GM12872 (cell line): ENCODE data around the gene ACSF2.

Experiments
- TF ChIP-seq, protein P1 (sequence below): IDR thresholded peaks from 3 replicates; pipeline ENCODE4 v1.5.1; 2011; ENCODE audit warnings: low read depth, mild to moderate bottlenecking, low read length, moderate library complexity; ENCODE audit not compliant: insufficient read depth

ACSF2 gene, protein sequence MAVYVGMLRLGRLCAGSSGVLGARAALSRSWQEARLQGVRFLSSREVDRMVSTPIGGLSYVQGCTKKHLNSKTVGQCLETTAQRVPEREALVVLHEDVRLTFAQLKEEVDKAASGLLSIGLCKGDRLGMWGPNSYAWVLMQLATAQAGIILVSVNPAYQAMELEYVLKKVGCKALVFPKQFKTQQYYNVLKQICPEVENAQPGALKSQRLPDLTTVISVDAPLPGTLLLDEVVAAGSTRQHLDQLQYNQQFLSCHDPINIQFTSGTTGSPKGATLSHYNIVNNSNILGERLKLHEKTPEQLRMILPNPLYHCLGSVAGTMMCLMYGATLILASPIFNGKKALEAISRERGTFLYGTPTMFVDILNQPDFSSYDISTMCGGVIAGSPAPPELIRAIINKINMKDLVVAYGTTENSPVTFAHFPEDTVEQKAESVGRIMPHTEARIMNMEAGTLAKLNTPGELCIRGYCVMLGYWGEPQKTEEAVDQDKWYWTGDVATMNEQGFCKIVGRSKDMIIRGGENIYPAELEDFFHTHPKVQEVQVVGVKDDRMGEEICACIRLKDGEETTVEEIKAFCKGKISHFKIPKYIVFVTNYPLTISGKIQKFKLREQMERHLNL

DNA sequence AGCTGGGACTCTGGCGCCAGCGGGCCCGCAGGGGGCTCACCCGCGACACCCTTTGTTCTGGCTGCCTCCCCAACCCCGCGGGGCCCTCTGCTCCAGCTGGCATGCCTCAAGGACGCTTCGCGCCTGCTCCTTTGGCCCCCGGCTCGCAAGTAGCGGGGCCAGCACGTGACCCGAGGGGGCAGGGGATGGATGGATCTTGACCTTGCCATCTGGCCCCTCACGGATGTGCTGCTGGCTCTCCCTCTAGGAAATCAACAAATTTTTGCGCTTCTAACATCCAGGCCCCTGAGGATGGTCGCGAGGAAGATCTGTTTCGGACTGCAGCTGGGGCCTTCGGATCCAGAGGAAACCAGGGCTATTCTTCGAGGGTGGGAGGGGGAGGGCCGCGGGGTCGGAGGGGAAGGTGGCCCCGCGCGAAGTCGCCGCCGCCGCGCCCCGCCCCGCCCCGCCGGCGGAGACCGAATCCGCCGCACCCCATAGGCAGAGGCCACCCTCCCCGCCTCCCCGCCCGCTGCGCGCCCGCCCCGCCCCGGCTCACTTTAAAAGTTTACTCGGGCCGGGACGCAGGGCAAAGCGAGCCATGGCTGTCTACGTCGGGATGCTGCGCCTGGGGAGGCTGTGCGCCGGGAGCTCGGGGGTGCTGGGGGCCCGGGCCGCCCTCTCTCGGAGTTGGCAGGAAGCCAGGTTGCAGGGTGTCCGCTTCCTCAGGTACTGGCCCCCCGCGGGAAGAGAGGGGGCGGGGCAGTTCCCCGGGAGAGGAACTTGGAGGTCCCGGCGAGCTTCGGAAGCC is at the start of gene ACSF2:
Gene ACSF2 (plus strand): TSS at position 537 of the 790 bp plus-strand sequence. CDS start 44 bp downstream, at position 581.
- TF ChIP-seq, protein P1, sequence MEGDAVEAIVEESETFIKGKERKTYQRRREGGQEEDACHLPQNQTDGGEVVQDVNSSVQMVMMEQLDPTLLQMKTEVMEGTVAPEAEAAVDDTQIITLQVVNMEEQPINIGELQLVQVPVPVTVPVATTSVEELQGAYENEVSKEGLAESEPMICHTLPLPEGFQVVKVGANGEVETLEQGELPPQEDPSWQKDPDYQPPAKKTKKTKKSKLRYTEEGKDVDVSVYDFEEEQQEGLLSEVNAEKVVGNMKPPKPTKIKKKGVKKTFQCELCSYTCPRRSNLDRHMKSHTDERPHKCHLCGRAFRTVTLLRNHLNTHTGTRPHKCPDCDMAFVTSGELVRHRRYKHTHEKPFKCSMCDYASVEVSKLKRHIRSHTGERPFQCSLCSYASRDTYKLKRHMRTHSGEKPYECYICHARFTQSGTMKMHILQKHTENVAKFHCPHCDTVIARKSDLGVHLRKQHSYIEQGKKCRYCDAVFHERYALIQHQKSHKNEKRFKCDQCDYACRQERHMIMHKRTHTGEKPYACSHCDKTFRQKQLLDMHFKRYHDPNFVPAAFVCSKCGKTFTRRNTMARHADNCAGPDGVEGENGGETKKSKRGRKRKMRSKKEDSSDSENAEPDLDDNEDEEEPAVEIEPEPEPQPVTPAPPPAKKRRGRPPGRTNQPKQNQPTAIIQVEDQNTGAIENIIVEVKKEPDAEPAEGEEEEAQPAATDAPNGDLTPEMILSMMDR: 0 out of 3 replicates have a peak, but pooled peaks have one; percentile 6

DNA sequence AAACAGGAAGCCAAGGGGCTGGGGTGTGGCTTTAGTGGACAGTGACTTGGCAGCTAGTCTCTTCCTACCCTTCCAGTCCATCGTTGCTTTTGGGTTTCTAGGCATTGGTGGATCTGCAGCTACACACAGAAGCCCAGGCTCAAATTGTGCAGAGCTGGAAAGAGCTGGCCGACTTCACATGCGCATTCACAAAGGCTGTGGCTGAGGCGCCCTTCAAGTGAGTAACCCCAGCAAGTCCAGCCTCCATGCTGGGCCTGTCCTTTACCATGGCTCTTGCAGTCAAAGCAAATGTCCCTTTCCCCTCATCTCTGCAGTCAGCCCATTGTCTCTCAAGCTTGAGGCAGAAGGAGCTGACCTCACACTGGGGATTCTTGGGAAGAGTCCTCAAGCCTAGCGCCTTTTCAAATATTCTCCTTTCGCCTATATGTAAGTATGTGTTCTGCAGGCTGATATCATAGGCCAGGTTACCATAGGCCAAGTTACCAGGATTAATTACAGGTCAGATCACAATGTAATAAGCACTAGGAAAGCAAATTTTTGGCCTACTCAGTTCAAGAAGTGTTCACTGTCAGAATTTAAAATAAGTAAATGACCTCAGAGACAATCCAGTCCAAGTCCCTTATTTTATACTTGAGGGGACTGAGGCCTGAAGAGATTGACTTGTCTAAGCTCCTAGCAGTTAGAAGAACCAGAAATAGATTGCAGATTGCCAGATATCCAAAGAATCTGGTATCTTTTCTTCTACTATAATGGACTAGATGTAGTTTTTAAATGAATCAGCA is 46.5 kb upstream of the ACSF2 start:
- TF ChIP-seq, protein P1: no peak

DNA sequence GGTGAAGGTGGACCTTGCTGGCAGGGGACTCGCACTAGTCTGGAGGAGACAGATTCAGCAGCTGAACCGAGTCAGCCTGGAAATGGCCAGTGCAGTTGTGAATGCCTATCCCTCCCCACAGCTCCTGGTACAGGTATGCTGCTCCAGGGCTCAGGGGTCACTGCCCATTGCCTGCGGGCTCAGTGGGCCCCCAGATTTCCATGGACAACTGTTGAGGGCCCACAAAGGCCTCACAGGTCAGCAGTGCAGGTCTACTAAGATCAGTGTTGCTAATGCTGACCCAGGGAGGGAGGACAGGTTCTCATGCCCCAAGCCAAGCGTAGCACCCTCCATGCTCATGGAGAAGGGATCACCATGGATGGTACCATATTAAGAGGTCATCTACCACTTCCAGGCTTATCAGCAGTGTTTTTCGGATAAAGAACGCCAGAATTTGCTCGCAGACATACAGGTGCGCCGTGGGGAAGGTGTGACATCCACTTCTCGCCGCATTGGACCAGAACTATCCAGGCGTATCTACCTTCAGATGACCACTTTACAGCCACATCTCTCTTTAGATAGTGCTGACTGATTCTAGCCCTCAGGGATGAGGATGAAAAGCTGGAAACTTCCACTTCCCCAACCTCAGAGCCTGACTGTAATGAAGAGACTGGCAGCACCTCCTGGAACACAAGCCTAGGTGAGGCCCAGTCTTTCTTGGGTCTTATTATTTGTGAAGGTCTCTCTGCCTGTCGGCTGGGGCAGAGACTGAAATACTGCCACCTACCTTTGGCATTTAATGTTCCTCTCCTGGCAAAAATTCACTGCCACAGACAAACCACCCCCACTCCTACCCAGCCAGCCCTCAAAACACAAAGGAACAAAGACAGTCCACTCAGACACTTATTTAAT is 45.4 kb upstream of the ACSF2 start:
- TF ChIP-seq, protein P1: 0 out of 3 replicates have a peak, but pooled peaks have one; percentile 18

DNA sequence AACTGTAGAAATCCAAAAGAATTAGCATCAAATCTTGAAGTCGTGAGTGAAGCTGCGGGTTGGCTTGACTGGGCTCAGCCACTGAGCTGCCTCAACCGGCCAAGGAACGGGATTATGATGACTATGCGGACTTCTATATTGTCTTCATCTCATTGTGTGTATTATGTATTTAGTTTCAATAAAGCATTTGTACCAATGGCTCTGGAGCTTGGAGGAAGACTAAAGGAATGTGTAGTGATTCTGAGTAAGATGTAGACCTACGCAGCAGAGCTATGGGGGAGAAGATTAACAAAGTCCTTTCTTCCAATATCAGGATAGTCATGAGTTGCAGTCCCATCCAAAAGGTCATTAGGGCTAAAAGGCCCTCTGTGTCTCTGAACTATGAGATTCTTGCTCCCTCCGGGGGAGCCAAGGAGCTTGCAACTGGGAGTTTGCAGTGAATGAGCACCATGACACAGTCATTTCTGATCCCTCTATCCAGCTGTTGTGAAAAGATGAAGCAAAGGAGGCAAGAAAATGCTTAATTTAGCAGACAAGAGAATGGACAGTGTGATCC is 44.7 kb upstream of the ACSF2 start:
- TF ChIP-seq, protein P1: no peak

DNA sequence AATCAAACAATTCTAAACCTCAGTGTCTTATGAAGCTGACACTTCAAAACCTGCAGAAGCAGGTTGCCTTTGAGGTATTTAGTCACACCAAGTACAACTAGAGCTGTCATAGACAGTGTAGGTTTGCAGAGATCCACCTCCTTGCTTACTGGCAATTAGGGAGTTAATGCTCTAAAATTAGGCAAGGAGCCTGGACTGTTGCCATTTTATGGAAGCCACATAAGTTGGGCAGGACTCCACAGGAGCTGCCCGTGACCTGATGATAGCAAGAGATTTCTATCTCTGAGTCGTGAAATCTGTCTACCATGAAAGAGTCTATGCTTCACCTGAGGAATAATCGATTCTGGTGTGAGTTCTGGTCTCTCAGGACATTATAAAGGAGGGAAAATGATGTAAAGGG is 44.1 kb upstream of the ACSF2 start:
- TF ChIP-seq, protein P1: no peak

DNA sequence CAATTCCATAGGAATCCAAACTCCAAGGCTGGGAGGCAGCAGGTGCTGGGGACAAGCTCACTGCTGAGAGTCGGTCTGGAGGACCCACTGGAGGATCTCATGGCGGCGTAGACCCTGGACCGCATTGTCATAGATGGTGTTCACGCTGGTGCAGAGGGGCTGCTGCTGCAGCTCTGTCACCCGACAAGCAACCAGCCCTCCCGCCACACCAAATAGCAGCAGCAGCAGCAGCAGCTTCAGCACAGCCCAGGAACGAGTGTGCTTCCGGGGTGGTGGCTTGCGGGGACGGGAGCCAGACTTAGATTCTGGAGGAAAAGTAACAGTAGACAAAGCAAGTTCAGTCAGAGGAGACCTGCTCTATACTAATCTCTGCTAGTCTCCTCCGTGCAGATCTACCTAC is 43.1 kb upstream of the ACSF2 start:
- TF ChIP-seq, protein P1: no peak
